SK-N-SH treated with all-trans-retinoic acid at 6 μM for 48 hours (cell line): ENCODE data around the gene SOX3.

Source experiments
- ARNTL ChIP-seq: fragments of 450-650 bp; formaldehyde crosslinking; IDR thresholded peaks from 2 replicates; pipeline ENCODE4 v1.5.0; 2020; ENCODE audit warnings: low read depth, mild to moderate bottlenecking, moderate library complexity, borderline replicate concordance
- ESRRG ChIP-seq: fragments of 250-450 bp; sonication (Bioruptor Pico); IDR thresholded peaks from 2 replicates; pipeline ENCODE4 v1.6.1; 2021; ENCODE audit warnings: mild to moderate bottlenecking

GRCh38 chrX:140495739-140496138 lies 9.1 kb downstream of the SOX3 start:
- no peak for TF ChIP-seq ESRRG (CRISPR knock-in tag)
- TF ChIP-seq ARNTL (CRISPR knock-in tag), result no peak
